ENCODE results near the gene ANKS1B. TPM values are rescaled to one million over a fixed set of nuclear protein-coding genes. Genes with fewer than 3 reads are reported as not detected.

The ANKS1B gene
- total RNA-seq, 4 donors from 2014 or later = 1.5 to 5.5 (median 4.4) TPM

GRCh38 chr12:99309812-99310211 lies 674.9 kb downstream of the ANKS1B start:
- WGBS, 2 donors = 65 to 72% methylated on average over 2 of the region's 2 CpGs
- no peak overlapping the region for H3K4me3 ChIP-seq (ENCODE audit: low read depth, poor library complexity, severe bottlenecking)
- no peak for DNase-seq (ENCODE audit: low spot score in 2 of 2)
- TF ChIP-seq CTCF (IDR thresholded peaks at IDR 0.05) (no peak), POLR2A (IDR thresholded peaks at IDR 0.05) (no peak)
- intact Hi-C loops (cut with DNase I; ENCODE audit: low total_unique reads) = no loop called here

GRCh38 chr12:99302874-99303273 lies 681.9 kb downstream of the ANKS1B start:
- TF ChIP-seq POLR2A (IDR thresholded peaks at IDR 0.05) (no peak), CTCF (IDR thresholded peaks at IDR 0.05) (no peak)
- DNase-seq (ENCODE audit: low spot score in 2 of 2) = no peak
- 62 to 81% methylated on average over 2 of the region's 2 CpGs for WGBS, 2 donors
- intact Hi-C loops (cut with DNase I; ENCODE audit: low total_unique reads) = no loop called here
- H3K4me3 ChIP-seq (ENCODE audit: low read depth, poor library complexity, severe bottlenecking) = no peak overlapping the region

GRCh38 chr12:99287136-99287535 lies 697.6 kb downstream of the ANKS1B start:
- 81 to 89% methylated on average over 1 of the region's 1 CpG for WGBS, 2 donors
- H3K4me3 ChIP-seq (ENCODE audit: low read depth, poor library complexity, severe bottlenecking) = no peak overlapping the region
- DNase-seq (ENCODE audit: low spot score in 2 of 2) = no peak
- TF ChIP-seq POLR2A (IDR thresholded peaks at IDR 0.05) (no peak), CTCF (IDR thresholded peaks at IDR 0.05) (no peak)
- intact Hi-C loops (cut with DNase I; ENCODE audit: low total_unique reads) = no loop called here

GRCh38 chr12:99284161-99284560 lies 700.6 kb downstream of the ANKS1B start:
- intact Hi-C loops (cut with DNase I; ENCODE audit: low total_unique reads) = no loop called here
- 90 to 92% methylated on average over 1 of the region's 1 CpG for WGBS, 2 donors
- H3K4me3 ChIP-seq (ENCODE audit: low read depth, poor library complexity, severe bottlenecking) = no peak overlapping the region
- TF ChIP-seq CTCF (IDR thresholded peaks at IDR 0.05) = no peak
- no peak for TF ChIP-seq POLR2A (IDR thresholded peaks at IDR 0.05)
- DNase-seq (ENCODE audit: low spot score in 2 of 2) = no peak

GRCh38 chr12:99282624-99283023 lies 702.1 kb downstream of the ANKS1B start:
- TF ChIP-seq CTCF (IDR thresholded peaks at IDR 0.05) = no peak
- TF ChIP-seq POLR2A (IDR thresholded peaks at IDR 0.05) = no peak
- no peak for DNase-seq (ENCODE audit: low spot score in 2 of 2)
- intact Hi-C loops (cut with DNase I; ENCODE audit: low total_unique reads) = no loop called here
- WGBS, 2 donors = 76 to 83% methylated on average over 5 of the region's 5 CpGs
- H3K4me3 ChIP-seq (ENCODE audit: low read depth, poor library complexity, severe bottlenecking) = no peak overlapping the region

GRCh38 chr12:99282086-99282485 lies 702.6 kb downstream of the ANKS1B start:
- no peak overlapping the region for H3K4me3 ChIP-seq (ENCODE audit: low read depth, poor library complexity, severe bottlenecking)
- DNase-seq (ENCODE audit: low spot score in 2 of 2) = no peak
- TF ChIP-seq POLR2A (IDR thresholded peaks at IDR 0.05) (no peak), CTCF (IDR thresholded peaks at IDR 0.05) (no peak)
- WGBS, 2 donors = 87 to 97% methylated on average over 1 of the region's 1 CpG
- intact Hi-C loops (cut with DNase I; ENCODE audit: low total_unique reads) = no loop called here
